HG02870 (cell line): ENCODE measurements around the gene TEKT2.

Source experiments
- ATAC-seq: cut with Tn5 transposase; IDR thresholded peaks from one replicate; pipeline ENCODE4 v1.9.1; 2021; ENCODE audit warnings: mild to moderate bottlenecking, moderate library complexity; ENCODE audit not compliant: unreplicated experiment

TEKT2 gene

DNA sequence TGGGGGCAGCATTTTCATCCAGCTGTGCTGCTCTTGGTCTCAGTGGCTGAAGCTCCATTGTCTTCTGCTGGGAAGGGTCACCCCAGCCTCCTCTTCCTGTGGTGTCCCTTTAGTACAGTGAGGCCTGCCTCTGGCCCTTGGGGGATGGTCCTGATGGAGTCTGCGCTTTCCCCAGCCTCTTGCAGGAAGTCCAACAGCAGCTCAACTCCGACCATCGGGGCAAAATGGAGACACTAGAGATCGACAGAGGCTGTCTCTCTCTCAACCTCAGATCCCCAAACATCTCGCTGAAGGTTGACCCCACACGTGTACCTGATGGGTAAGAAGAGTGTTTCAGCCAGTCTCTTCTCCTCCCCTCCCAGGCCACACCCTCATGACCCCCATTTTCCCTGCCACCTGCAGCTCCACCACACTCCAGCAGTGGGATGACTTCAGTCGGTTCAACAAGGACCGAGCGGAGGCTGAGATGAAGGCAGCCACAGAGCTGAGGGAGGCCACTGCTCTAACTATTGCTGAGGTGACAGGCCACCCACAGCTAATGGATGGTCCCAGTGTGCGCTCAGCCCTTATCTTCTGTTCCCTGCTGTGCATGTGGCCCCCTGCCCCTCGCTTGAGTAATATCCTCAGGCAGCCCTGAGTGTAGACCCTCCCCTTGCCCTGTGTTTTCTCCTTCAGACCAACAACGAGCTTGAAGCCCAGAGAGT lies 2.8 kb downstream of the TEKT2 start:
- ATAC-seq, result no peak

DNA sequence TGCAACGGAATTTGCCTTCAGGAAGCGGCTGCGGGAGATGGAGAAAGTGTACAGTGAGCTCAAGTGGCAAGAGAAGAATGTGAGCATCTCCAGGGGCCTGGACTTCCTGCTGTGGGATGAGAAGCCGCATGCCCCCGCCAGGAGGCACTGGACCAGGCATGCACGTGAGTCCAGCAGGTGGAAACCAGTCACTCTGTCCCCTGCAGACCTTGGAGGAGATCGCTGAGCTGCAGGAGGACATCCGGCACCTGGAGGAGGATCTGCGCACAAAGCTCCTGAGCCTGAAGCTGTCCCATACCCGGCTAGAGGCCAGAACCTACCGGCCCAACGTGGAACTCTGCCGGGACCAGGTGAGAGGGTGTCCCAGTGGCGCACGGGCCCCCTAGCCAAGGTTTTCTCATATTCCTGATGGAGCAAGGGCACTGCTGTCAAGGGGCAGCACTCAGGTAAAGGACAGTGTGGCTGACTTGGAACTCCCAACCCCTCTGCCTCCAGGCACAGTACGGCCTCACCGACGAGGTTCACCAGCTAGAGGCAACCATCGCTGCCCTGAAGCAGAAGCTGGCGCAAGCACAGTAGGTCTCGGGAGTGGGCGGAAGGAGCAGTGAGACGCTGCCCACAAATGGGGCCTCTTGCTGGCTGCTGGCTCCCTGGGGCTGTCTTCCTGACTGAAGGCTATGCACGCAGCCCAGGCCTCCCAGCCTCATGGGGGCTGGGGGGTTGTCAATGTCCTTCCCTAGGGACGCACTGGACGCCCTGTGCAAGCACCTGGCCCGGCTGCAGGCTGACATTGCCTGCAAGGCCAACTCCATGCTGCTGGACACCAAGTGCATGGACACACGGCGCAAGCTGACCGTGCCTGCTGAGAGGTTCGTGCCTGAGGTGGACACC lies 3.6 kb downstream of the TEKT2 start:
- ATAC-seq, result no peak

DNA sequence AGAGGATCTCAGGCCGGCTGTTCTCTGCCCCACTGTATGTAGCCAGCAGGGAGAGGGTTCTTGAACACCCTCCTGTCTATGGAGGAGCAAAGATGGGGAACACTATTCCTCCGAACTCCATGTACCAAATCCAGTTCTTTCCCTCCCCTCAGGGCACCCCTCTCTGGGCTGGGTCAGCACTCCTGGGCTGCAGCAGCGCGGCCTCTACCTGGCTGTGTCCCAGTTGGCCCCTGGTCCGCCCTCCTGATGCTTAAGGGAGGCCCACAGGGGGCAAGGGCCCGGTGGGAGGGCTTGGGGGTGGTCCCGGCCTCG lies 4.3 kb downstream of the TEKT2 start:
- ATAC-seq, result peak; percentile 4

DNA sequence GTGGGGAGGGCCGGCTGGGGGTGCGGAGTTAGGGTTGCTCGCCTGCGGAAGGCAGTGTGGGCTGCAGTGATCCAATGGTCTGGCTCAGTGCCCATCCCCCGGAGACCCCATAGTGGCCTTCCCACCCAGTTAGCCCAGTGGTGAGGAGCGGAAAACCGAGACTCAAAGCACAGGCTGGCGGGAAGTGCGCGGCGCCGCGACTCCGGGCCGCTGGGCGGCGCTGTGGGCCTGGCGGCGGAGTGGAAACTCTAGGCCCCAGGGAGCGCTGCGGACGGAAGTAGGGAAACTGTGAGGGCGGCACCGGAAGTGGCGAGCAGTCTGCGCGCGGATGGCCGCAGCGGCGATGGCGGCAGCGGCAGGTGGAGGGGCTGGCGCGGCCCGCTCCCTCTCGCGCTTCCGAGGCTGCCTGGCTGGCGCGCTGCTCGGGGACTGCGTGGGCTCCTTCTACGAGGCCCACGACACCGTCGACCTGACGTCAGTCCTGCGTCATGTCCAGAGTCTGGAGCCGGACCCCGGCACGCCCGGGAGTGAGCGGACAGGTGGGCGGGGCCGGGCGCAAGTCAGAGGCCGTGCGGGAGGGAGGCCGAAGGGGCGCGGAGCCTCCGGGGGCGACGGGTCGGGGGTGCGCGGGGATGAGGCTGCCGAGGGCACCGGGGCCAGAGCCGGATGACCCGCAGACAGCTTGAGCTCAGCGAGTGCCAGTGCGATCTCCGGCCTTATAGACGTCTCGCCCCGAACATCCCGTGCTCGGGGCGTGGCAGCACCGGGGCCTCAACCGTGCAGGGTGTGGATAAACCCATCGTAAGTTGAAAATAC lies 4.9 kb downstream of the TEKT2 start, which contains the start of gene ADPRS:
Gene ADPRS (plus strand): TSS at position 316 of the 816 bp plus-strand sequence. CDS start 13 bp downstream, at position 329.
- peak; percentile 75 for ATAC-seq

DNA sequence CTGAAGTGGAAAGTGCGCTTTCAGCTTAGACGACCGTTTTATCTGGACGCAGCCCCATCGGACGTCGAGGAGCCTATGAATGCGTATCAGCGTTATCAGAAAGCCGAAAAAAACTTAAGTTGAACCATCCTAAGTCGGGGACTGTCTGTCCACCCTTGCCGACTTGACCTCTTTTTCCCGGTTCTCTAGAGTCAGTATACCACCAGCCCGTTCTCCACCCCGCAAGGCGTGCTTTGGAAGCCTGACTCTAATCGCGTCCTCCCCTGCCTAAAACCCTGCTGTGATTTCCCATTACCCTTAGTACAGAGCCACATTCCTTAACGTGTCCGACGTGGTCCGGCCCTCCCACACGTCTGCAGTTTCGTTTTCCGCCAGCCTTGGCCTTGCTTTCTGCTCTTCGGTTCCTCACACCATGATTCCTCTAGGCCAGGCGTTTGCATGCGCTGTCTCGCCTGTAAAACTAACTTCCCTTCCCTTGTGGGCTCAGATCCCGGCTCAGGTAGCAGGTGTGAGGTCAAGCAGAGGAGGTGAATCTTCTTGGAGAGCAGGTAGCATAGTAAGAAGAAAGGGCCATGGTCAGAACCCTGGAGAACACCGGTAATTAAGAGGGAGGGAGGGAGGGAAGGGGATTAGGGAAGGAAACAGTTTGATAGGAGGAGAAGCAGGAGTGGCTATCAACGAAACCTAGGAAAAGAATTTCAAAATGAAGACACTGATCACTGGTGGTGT lies 5.7 kb downstream of the TEKT2 start:
- ATAC-seq, result no peak

DNA sequence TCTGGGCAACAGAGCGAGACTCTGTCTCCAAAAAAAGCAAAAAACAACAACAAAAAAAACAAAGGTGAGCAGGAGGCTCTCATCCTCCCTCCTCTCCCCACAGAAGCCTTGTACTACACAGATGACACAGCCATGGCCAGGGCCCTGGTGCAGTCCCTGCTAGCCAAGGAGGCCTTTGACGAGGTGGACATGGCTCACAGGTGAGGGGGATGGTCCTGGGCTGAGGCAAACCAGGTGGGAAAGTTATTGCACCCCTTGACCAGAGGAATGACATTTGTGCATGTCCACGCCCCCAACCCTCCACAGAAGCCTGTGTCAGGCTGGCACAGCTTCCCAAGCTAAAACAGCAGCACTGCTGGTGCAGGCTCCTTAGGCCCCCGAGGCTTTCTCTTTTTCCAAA lies 7.2 kb downstream of the TEKT2 start:
- no peak for ATAC-seq

DNA sequence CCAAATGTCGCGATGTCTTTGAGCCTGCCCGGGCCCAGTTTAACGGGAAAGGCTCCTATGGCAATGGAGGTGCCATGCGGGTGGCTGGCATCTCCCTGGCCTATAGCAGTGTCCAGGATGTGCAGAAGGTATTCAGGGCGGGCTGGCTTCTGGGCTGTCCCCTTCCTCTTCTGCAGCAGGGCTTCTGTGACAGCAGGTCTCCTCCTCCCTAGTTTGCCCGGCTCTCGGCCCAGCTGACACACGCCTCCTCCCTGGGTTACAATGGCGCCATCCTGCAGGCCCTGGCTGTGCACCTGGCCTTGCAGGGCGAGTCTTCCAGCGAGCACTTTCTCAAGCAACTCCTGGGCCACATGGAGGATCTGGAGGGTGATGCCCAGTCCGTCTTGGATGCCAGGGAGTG lies 7.8 kb downstream of the TEKT2 start:
- no peak for ATAC-seq

DNA sequence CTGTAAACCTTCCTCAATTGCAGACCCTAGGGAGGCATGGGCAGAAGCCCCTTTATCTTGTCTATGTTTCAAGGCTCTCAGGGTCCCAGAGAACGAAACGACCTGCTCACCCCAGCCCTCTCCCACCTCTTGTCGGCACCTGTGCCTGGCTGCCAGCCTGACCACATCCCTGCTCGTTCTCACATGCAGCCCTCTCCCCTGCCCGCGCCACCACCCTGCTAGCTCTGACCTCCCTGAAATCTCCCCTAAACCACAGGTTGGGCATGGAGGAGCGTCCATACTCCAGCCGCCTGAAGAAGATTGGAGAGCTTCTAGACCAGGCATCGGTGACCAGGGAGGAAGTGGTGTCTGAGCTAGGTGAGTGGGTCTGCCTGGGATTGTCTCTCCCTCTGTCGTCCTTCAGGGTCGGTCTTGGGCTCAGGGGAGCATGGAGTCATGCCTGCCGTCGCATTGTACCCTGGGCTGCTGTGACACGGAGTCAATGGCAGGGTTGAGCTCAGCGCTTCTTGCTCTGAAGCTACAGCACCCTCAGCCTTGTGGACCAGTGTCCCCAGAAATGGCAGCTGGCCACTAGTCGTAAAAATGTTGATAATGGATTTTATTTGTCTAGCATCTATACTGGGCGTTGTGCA lies 8.4 kb downstream of the TEKT2 start:
- no peak for ATAC-seq

DNA sequence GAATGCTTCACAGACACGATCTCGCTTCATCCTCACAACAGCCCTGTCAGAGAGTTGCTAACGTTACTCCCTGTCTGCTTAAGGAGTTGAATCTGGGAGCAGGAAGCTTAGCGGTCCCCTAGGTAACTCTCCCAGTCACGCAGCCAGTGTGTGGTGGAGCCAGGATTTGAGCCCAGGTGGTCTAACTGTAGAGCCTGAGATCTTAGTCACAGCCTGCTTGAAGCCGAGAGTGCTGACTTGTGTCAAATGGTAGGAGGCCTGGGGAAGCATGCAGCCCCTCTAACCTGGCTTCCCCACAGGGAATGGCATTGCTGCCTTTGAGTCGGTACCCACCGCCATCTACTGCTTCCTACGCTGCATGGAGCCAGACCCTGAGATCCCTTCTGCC lies 8.9 kb downstream of the TEKT2 start:
- ATAC-seq, result no peak

DNA sequence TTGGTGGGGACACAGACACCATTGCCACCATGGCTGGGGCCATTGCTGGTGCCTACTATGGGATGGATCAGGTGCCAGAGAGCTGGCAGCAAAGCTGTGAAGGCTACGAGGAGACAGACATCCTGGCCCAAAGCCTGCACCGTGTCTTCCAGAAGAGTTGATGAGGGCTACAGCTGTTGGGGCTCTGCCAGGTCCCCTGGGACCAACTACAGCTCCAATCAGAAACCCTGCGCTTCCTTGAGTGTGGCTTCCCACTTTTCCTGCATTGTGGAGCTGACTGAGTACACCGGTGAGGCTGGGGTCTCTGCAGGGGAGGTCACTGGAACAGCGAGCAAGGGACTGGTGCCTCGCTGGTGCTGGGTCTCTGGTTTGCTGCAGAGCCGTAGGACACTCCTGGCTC lies 9.3 kb downstream of the TEKT2 start:
- no peak for ATAC-seq

DNA sequence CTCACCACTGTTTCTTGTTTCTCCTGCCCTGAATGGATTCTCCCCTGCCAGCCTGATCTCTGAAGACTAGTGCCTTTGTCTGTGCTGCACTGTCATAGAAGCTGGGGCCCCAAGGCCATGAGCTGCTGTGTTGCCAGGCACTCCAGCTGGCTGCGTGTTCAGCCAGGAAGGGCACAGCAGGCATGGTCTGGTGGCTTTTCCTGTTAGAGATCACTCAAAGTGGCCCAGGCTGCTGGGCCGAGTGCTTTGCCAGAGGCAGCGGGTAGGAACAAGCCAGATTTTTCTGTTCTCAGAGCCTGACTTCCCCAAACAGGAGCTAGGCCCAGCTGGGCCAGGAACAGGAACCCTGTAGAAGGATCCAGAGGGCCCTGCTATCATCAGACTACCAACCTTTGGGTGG lies 10.0 kb downstream of the TEKT2 start:
- no peak for ATAC-seq

DNA sequence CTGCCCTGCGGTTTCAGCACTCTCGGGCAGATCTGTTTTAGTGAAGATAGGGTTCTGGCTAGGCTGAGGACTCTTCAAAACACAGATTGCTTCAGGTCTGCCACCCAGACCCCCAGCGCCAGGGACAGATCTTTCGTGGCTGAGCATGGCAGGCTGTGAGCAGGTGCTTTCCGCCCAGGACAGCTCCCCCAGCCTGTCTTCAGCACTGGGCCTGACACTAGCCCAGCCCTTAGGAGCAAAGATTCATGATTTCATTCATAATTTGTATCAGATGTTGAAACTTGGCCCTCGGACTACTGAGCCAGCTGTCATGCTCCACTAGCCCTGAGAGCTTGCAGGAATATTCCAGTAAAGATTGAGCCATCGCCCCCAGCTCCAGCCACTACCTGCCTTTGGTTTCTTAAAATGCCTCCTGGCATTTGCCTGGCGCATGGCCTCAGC lies 10.7 kb downstream of the TEKT2 start:
- ATAC-seq, result no peak

DNA sequence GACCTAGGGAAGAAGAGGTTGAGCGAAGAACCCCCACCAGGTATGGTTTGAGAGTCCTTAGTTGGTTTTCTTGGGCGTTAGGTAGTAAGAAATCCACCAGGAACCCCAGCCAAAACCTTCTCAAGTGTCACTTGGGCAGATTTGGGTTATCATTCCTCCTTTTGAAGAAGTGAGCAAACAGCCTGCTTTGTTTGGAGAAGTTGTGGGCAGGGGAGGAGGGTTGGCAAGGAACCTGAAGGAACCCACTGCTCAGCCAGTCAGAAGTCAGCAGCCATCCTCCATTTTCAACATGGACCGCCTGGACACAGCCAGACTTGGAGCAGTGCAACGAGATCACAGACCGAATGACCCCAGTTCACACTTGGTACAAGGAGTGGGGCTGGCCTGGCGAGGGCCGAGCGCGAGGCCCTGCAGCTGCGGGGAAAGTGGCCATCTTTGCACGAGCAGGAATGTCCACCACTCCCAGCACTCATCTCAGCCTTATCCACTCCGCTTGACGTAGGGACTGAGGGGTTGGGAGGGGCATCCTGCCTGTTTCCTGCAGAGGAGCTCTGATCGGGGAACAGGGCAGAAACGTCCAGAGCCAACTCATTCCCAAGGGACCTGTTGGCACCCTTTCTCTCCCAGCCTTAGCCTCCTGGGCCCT lies 12.0 kb downstream of the TEKT2 start:
- no peak for ATAC-seq

DNA sequence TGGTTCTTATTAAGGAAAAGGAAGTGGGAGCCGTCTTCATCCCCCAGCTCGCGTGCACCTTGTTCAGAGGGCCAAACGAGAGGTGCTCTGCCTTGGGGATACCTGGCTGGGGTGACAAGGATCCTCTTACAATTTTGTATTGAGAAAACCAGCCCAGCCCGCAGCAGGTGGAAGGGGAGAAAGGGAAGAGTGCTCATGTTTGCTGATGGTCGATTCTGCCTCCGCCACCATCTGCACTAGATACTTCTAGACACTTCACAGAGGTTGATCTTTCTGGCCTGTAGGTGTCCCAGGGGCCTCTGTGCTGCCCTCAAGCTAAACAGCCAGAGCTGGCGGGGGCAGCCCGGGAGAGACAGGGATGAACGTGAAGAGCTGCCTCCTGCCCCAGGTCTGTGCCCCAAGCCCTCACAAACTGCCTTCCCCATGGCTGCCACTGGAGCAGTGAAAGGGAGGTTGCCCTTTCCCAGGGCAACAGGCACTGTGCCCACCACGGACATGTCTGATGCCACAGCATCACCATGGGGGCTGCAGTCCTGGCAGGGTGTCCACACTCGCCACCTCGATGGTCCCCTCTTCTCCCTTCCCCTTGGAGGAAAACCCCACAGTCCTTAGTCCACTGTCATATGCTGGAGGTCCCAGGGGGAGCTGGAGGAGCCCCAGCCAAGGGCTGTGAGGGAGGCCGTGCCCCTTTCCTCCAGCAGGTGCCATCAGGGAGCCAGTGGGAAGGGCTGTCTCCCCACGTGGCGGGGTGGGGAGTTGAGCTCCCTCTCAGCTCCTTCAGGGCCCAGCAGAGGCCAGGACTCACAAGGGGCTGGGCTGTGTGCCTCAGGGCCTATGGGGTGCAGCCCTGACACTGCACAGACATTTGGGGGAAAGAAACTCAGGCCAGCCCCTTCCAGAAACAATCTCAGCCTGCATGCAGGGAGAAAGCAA lies 12.9 kb downstream of the TEKT2 start:
- no peak for ATAC-seq

DNA sequence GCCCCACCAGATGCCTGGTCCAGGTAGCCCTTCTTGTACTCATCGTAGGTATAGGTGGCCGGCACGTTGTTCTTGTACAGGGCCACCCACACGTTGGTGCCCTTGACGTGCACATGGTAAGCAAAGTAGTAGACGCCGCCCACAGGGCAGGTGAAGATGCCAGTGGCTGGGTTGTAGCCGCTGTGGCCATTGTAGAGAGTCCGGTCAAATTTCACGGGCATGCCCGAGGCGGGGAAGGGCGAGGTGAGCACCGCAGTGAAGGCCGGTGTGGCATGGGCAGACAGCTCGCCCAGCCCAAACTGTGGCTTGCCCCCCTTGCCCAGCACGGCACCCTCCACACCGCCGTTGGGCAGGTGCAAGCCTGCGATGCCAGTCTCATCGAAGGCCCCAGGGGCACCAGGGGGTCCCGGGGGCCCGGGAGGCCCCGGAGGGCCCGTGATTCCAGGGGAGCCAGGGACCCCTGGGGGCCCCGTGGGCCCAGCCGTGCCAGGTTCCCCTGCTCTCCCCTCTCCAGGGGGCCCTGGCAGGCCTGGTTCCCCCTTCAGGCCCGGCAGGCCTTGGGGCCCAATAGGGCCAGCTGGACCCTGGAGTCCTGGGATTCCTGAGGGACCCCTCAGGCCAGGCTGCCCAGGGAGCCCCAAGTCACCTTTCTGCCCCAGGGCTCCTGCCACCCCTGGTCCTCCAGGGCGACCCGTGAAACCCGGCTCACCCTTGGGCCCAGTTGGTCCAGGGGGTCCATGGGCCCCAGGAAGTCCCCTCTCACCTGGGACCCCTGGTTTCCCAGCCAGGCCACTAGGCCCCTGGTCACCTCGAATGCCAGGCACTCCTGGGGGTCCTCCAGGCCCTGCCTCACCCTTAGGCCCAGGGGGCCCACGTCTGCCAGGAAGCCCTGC lies 14.0 kb downstream of the TEKT2 start:
- ATAC-seq, result no peak

DNA sequence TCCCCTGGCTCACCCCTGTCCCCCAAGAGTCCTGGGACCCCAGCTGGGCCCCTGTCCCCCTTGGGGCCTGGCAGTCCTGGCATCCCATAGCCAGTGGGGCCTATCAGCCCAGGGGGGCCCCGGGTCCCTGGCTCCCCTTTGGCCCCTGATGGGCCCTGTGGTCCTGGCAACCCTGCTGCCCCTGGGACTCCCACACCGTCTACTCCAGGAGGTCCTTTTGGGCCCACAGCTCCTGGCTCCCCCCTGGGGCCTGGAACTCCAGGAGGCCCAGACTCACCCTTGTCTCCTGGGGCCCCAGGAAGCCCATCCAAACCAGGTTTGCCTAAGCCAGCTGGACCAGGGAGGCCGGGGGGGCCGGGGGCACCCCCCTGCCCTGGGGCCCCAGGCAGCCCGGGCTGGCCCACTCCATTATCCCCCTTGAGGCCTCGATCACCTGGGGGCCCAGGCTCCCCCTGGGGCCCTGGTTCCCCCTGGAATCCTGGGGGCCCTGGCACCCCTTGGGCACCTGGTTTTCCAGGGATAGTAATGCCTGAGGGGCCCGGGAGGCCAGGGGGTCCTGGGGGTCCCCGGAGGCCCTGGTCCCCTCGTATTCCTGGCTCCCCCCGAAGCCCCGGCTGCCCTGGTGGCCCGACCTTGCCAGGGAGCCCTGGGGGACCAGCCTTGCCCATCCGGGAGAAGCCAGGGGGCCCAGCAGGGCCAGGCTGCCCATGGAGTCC lies 14.9 kb downstream of the TEKT2 start:
- no peak for ATAC-seq

DNA sequence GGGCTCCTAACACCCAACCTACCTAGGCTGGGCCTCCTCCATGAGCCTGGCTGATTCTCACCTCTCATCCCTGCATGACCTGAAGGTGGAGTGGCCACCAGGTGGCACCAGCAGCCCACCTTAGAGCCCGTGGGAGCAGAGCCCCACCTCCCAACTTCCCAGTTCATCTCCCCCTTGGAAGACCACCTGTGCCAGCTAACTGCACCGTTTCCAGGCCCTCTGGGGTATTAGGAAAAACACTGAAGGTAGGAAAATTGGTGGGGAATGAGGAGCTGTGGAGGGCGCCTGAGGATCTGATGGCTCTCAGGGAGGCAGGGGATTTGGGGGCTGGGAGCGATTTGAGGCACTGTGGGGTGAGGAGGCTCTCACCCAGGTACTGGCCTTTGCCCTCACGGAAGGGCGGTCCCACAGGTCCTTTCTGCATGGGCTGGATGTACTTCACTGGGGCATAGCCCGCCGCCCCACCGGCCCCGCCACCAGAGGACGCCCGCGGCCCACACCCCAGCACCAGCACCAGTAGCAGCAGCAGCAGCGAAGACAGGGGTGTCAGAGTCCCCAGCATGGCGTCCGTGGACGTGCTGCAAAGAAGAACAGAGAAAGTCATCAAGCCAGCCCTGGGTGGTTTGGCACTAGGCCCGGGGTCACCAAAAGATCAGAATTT lies 15.9 kb downstream of the TEKT2 start:
- ATAC-seq, result no peak
